Measurements from ENCODE around the gene ZNF138. TPM values are rescaled to one million over a fixed set of nuclear protein-coding genes. Genes with fewer than 3 reads are reported as not detected.

Gene ZNF138
- polyA plus RNA-seq, 1 experiment = 4.2 TPM

DNA sequence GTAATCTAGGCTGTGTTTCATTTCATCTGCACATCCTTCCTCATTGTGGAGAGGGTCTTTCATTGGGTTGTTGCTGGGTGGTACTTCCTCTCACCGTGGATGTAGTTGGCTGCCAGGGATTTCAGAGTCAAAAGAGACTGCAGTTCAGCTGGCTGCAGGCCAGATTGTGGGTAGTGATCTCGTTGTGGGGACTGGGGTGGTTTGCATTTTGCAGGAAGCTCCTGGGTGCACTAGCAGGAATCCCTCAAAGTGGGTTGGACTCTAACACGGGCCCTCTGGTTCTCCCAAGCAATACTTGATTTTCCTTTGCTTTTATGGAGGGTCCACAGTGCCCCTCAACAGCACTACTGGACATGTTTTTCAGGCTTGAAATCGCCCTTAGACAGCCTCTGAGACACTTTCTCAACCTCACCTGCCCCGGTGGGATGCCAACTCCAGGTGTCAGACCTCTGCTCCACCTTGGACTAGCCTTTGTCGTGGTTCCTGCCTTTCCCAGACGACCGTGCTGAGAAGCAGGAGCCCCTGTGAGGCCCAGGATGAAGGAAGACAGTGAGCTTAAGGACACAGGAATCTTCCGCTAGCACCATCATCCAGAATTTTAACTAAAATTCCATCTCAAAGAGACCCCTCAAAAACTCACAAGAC is 85.0 kb downstream of the ZNF138 start:
- H3K27ac ChIP-seq (ENCODE audit: low read depth, low read length) = no peak overlapping the region
- no peak for DNase-seq (ENCODE audit: low read depth, low spot score)
- H3K4me3 ChIP-seq (ENCODE audit: low read depth, low read length) = no peak overlapping the region
- no peaks in the 10 kb centered on the region for H3K27me3 ChIP-seq (ENCODE audit: control insufficient read depth, insufficient read depth, low read length)
- no peak for TF ChIP-seq CTCF (IDR thresholded peaks at IDR 0.05; ENCODE audit: low read depth, low read length)
- CTCF ChIA-PET = no interaction called here
- POLR2A ChIA-PET = no interaction called here
- H3K9me3 ChIP-seq (ENCODE audit: control insufficient read depth, insufficient read depth, low read length) = peaks cover 83% of the 10 kb centered on the region

GRCh38 chr7:64879800-64880199 is 85.6 kb downstream of the ZNF138 start:
- H3K27ac ChIP-seq (ENCODE audit: low read depth, low read length) = no peak overlapping the region
- ChIA-PET CTCF (no interaction called here), POLR2A (no interaction called here)
- no peak for DNase-seq (ENCODE audit: low read depth, low spot score)
- H3K4me3 ChIP-seq (ENCODE audit: low read depth, low read length) = no peak overlapping the region
- no peaks in the 10 kb centered on the region for H3K27me3 ChIP-seq (ENCODE audit: control insufficient read depth, insufficient read depth, low read length)
- peaks cover 85% of the 10 kb centered on the region for H3K9me3 ChIP-seq (ENCODE audit: control insufficient read depth, insufficient read depth, low read length)
- no peak for TF ChIP-seq CTCF (IDR thresholded peaks at IDR 0.05; ENCODE audit: low read depth, low read length)

- Histone ChIP-seq H3K9me3 (ENCODE audit: control insufficient read depth, insufficient read depth, low read length) (peaks cover 81% of the 10 kb centered on the region), H3K27ac (ENCODE audit: low read depth, low read length) (no peak overlapping the region), H3K4me3 (ENCODE audit: low read depth, low read length) (no peak overlapping the region), H3K27me3 (ENCODE audit: control insufficient read depth, insufficient read depth, low read length) (no peaks in the 10 kb centered on the region)
- CTCF ChIA-PET = no interaction called here
- POLR2A ChIA-PET = interaction anchor here (0.6 kb wide), 1 partner anchor 1735 kb away, joined by 7 read pairs; no protein-coding TSS in a partner anchor
- no peak for TF ChIP-seq CTCF (IDR thresholded peaks at IDR 0.05; ENCODE audit: low read depth, low read length)
- no peak for DNase-seq (ENCODE audit: low read depth, low spot score)
These were observed 86.4 kb downstream of the ZNF138 start for GRCh38 chr7:64880322-64881297.

GRCh38 chr7:64881461-64882287 is 87.4 kb downstream of the ZNF138 start:
- H3K27ac ChIP-seq (ENCODE audit: low read depth, low read length) = no peak overlapping the region
- CTCF ChIA-PET = no interaction called here
- H3K4me3 ChIP-seq (ENCODE audit: low read depth, low read length) = no peak overlapping the region
- peaks cover 75% of the 10 kb centered on the region for H3K9me3 ChIP-seq (ENCODE audit: control insufficient read depth, insufficient read depth, low read length)
- peaks cover 3% of the 10 kb centered on the region for H3K27me3 ChIP-seq (ENCODE audit: control insufficient read depth, insufficient read depth, low read length)
- POLR2A ChIA-PET = no interaction called here
- DNase-seq (ENCODE audit: low read depth, low spot score) = no peak
- TF ChIP-seq CTCF (IDR thresholded peaks at IDR 0.05; ENCODE audit: low read depth, low read length) = no peak

Measured in AG04450 (cell line).